GM19463 (cell line): ENCODE results near the gene MROH7.

Experiments
- ATAC-seq: cut with Tn5 transposase; IDR thresholded peaks from one replicate; pipeline ENCODE4 v1.9.1; 2021; ENCODE audit warnings: mild to moderate bottlenecking, moderate library complexity; ENCODE audit not compliant: unreplicated experiment

The MROH7 gene

DNA sequence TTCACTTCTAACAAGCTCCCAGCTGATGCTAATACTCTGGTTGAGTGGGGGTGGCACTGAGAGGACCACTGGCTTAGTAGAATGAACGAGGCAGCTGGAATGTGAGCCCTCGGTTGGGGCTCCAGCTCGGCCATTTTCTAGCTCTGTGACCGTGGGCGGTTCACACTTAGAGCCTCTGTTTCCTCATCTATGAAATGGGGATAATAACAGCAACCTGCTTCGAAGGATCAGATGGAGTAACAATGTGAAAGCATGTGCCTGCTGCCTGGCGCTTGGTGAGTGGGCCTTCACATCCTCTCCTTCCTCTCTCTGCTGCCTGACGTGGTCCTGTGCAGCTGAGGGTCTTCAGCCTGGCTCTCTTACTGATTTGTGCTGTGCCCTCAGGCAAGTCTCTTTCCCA lies 53.2 kb downstream of the MROH7 start:
- no peak for ATAC-seq

DNA sequence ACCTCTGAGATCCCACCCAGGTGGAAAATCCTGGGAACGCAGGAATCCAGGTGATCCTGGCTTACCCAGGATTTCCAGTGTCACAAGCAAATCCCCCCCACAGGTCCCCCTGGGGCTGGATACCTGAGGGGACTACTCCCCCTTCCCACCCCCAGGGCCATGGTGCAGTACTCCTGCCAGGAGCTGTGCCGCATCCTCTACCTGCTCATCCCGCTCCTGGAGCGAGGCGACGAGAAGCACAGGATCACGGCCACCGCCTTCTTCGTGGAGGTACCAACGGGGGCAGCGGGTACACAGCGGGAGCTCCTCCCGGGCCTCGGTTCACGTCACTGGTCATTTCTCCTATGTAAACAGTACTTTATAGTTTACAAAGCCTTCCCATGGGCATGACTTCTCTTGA lies 53.6 kb downstream of the MROH7 start:
- no peak for ATAC-seq

DNA sequence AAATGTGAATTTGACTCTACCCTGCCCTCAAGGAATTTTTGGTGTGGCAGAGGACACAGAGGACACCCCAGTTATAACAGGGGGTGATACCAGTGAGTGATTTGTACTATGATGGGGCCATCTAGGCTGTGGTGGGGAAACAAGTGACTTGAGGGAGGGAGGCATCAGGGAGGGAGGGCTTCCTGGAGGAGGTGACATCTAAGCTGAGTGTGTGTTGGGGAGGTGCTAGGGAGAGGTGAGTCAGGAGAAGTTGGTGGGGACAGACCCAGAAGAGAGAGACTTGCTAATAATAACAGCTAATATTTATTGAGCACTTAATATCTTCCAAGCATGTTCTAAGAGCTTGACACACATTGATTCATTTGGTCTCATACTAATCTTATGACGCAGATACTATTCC lies 54.2 kb downstream of the MROH7 start:
- ATAC-seq = no peak

DNA sequence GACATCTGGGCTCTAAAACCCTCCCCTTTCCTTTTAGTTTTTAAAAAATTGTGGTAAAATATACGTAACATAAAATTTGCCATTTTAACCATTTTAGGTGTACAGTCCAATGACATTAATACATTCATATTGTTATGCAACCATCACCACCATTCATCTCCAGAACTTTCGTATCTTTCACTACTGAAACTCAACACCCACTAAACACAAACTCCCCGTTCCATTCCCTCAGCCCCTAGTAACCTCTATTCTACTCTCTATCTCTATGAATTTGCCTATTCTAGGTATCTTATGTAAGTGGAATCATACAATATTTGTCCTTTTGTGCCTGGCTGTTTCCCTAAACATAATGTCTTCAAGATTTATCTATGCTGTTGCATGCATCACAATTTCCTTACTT lies 54.7 kb downstream of the MROH7 start:
- ATAC-seq = no peak

DNA sequence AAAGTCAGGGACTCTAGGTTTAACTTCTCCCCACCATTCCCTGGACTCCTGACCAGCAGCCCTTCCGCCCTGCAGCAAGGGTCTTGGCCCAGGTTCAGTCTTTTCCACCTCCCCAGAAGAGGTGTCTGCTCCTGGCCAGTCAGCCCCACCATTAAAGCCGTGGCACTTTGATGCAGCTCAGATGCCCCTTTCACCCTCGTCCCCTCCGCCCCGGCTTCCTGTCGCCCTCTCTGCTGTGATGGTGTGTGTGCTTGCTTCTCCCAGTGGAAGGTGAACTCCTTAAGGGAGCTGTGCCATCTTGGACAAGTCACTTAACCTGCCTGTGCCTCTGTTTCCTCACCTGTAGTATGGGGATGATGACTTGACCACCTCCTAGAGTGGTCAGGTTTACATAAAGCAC lies 56.3 kb downstream of the MROH7 start:
- no peak for ATAC-seq

DNA sequence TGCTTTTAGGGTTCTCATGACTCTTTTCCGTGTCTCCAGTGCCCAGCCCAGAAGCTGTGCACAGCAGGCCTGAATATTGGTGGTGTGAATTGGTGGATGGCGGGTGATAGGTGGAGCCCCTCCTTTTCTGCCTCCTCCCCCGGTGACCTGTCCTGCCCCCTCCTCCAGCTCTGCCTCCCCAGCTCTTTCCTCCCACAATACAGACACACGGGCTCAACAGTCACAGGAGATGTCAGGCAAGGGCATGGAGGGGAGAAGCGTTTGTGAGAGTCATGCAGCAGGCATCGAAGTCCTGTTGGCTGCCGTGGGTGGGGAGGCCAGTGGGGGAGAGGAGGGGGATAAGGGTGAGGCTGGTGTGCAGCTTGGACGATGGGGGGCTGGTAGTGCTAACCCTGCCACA lies 56.8 kb downstream of the MROH7 start:
- no peak for ATAC-seq

DNA sequence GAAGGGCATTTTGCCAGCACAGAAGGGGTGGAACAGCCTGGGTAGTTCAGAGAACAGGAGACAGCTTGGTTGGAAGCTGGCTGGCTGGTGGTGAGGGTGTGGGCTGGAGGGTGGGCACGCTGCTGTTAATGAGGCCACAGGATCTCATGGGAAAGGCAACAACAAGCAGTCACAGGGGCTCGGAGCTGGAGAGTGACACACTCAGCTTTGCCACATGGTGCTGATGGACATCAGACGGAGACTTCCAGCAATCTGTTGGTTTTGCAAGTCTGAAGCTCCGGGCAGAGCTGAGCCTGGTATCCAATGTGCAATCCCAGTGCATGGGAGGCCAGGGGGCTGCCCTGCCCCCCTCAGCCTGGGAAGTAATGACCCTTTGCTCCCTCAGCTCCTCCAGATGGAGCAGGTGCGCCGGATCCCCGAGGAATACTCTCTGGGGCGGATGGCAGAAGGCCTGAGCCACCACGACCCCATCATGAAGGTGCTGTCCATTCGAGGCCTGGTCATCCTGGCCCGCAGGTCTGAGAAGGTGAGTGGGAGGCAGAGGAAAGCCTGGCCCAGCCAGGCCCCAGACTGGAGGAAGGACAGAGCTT lies 58.4 kb downstream of the MROH7 start:
- ATAC-seq = no peak

DNA sequence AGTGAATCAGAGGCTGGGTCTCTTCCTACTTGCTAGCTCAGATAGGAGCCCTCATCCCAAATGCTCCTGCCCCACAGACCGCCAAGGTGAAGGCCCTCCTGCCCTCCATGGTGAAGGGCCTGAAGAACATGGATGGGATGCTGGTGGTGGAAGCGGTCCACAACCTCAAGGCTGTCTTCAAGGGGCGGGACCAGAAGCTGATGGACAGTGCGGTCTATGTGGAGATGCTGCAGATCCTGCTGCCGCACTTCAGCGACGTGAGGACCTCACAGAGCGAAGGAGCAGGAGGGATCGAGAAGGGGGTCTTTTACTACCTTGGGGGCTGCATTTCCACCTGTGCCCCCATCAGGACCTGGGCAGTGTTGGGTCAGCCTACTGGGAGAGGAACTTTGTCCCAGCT lies 59.5 kb downstream of the MROH7 start:
- ATAC-seq = no peak

DNA sequence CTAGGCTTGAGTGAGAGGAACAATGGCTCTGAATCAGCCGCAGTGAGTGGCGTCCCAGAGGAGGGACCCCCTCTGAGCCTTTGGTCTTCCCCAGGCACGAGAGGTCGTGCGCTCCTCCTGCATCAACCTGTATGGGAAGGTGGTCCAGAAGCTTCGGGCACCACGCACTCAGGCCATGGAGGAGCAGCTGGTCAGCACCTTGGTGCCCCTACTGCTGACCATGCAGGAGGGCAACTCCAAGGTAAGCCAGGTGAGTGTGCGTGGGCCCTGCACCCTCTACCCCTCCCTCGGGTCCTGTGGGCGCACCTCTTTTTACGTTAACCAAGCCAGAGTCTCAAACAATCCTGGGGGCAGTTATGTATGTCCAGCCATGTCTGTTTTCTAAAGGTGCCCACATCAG lies 60.4 kb downstream of the MROH7 start:
- no peak for ATAC-seq

DNA sequence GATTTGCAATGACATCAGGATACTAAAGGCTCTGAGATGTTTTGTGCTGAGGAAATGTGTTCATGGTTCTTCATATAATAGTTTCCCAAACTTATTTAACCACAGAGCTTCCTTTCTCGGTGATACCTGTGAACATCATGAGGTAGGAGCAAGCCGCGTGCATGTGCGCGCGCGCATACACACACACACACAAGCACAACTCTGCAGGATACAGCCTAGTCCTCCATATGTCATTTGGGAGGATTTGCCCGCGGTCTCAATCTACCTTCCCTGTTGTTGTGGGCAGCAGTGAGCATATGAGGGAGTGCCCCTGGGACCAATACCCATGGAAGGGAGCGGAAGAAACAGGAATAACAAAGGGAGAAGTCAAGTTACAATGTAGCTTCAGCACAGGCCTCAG lies 61.9 kb downstream of the MROH7 start:
- ATAC-seq = no peak

DNA sequence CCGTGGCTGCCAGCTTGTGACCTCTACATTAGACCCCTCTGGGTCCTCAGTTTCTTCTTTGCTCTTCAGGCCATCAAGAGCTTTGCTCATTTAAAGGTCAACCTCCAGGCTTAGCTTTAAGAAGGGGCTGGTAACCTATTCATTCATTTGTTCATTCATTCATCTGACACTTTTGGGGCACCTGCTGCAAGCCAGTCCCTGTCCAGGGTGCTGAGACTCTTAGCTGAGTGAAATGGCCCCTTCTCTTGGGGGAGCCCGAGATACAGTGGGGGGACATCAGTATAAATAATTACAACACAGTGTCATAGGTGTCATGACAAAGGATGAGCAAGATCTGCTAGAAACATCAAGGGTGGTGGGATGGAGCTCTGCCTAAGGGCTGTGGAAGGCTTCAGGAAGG lies 63.6 kb downstream of the MROH7 start:
- no peak for ATAC-seq

DNA sequence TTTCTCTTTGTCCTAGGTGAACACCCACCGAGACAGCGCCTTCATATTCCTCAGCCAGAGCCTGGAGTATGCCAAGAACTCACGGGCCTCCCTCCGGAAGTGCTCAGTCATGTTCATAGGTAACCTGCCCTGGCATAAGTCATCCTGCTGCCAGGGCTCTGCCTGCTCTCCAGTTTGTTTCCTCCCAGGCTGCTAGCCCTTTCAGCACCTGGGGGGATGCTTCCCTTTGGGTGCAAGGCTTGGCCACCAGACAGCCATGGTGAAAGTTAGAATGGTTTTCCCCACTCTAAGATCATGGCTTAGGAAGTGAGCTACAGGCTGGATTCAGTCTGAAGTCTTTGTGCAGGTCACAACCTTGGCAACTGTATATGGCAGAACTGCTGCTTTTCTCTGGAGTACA lies 64.8 kb downstream of the MROH7 start:
- no peak for ATAC-seq

DNA sequence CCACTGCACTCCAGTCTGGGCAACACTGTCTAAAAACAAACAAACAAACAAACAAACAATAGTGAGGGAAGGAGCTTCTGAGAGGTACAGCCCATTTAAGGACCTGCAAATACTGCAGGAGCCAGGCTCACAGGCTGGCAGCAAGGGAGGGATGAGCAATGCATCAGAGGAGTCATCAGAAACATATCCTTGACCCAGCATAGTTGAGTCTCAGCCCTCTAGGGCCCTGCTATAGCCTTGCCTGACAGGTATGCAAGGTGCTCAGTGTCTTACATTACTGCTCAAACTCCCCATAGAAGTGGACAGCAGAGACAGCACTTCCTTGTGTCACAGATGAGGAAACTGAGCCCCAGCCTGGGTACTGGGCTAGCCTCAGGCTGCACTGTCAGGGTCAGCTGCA lies 66.8 kb downstream of the MROH7 start:
- ATAC-seq = no peak

DNA sequence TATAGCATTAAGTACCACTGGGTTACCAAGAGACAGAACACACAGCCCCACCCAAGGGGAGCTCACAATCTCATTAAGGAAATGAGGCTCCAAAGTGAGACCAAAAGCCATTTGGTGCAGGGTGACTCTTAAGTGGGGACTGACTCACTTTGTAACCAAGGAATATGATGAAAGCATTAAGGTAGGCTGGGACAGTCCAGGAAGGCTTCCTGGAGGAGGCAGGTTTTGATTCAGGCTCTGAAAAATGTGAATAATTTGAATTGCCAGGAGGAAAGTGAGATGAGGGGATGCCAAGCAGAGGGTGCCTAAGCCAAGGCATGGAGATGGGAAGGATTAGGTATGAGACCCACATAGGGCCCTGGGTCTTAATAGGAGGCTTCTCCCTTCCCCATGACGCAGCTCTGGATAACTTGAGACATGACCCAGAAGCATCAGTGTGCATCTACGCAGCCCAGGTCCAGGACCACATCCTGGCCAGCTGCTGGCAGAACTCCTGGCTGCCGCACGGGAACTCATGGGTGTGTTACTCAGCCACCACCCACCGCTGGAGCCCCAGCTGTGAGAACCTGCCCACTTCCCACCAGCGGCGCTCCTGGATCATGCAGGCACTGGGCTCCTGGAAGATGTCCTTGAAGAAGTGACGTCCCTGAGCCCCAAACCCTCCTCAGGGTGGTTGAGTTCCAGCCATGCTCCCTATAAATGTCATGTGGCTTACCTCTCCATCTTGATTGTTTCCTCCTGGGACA lies 68.1 kb downstream of the MROH7 start:
- no peak for ATAC-seq

DNA sequence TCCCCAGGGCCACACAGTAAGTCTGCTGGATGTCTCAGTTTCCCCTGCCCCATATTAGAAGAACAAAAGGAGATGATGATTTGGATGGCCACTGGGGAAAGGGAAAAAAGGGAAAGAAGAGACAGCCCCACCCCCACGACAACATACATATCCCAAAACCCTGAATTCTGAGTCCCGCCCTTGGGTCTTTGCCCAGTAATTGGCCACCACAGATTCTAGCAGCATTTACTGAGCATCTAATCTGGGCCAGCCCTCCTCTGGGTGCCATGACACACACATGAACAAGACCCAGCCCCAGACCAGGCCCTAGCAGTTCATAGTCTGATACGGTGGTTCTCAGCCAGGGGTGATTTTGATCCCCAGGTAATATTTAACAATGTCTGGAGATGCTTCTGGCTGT lies 68.8 kb downstream of the MROH7 start:
- ATAC-seq = no peak

DNA sequence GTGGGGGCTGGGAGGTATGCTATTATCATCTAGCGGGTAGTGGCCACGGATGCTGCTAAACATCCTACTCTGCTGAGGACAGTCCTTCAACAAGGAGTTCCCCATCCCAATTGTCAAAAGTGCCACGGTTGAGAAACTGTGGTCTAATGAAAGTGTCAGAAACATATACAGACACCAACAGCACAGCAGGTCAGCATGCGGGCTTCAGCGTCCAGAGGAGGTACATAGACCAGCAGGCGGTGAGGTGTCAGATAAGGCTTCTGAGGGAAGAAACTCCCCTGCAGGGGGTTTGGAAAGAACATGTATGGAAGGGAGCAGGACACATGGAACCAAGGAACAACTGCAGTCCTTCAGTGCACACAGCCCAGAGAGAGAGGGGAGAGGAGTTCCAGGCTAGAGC lies 69.3 kb downstream of the MROH7 start:
- ATAC-seq = no peak

DNA sequence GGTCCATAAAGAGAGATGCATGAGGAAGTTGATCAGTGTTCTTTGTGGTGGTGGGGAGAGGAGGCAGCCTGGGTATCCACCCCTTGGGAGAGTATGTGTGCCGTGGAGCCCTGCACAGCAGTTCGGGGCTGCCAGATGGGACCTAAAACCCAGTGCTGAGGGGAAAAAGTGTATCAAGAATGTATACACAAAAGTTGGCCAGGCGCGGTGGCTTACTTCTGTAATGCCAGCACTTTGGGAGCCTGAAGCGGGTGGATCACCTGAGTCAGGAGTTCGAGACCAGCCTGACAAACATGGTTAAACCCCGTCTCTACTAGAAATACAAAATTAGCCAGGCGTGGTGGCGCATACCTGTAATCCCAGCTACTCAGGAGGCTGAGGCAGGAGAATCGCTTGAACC lies 70.0 kb downstream of the MROH7 start:
- ATAC-seq = no peak

DNA sequence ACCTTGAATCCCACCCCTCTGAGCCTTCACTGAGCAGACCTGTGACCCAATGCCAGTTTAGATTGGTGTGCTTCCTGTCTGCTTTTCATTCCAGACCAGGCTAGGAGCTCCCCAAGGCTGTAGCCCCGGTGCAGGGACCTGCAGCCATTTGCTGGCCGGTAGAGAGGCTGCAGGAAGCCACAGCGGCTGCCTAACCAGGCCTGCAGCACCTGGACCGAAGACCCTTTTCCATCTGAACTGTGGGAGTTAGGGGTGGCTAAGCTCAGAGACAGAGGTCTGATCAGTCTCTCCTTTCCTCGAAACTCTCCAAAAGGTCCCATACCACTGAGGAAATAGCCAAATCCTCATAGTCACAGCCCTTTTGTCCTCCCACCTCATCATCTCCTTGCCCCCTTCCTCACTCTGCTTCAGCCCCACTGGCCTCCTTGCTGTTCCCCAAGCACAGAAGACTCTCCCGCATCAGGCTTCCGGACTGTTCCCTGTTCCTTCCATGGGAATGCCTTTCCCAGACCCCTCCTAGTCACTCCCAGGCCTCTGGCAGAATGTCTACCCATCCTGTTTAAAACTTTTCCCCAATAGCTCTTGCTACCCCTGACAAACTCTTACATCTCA lies 73.4 kb downstream of the MROH7 start:
- ATAC-seq = no peak

DNA sequence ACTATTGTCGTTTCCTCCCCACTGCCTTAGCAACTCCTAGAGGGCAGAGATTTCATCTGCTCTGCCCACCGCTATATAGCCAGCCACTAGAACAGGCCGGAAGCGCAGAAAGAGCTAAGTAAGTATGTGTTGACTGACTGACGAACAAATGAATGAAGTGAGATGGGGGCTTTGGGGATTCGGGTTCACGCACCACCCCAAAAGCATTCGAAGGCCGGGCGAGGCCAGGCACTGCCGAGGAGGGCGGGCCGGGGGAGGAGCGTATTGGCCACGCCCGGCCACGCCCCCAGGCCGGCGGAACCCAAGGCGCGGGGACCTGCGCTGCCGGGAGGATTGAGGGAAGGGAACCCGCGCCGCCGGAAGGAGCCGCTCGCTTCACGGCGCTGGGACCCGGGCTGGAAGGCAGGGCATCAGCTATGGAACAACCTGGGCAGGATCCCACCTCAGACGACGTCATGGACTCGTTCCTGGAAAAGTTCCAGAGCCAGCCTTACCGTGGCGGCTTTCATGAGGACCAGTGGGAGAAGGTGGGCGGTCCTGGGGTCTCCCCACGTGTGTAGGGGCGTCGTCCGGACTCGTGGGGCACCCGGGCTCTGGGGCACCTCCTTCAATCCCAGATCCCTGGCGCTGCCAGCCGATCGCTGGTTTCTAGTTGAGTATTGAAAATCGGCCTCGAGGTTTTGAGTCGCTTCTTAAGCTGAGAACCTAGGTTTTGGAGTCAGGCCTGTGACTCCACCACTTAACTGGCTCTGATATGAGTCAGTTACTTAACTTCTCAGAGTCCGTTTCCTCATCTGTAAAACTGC lies 74.1 kb downstream of the MROH7 start, which contains the start of gene TTC4:
TTC4 (plus strand) TSS at position 369 of the 806 bp plus-strand sequence; CDS start at position 417, 48 bp downstream.
- peak; percentile 98 for ATAC-seq

DNA sequence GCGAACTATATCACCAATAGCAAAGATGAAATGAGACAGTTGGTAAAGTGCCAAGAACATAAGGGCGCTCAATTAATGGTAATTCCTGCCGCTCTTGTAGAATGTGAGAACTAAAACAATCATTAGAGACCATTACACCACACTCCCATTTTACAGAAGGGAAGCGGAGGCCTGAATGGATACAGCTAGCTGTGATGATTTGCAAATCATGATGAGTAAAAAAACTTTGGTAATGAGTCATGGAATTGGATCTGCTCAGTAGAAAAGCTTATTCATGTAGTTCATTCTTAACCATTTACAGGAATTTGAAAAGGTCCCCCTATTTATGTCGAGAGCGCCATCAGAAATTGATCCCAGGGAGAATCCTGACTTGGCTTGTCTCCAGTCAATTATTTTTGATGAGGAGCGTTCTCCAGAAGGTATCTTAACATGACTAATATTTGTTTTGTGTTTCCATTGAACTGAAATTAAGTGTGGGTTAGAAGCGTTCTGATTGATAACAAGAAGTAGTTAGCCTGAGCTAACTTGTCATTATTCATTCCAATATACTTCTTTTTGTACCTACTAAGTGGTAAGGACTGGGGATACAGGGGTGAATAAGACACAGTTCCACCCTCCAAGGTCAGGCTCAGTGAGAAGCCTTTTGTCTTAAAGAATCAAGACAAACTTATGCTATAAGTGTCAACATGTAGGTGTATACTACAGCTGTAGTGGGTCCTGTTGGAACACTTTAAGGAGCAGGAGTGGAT lies 74.9 kb downstream of the MROH7 start:
- no peak for ATAC-seq

DNA sequence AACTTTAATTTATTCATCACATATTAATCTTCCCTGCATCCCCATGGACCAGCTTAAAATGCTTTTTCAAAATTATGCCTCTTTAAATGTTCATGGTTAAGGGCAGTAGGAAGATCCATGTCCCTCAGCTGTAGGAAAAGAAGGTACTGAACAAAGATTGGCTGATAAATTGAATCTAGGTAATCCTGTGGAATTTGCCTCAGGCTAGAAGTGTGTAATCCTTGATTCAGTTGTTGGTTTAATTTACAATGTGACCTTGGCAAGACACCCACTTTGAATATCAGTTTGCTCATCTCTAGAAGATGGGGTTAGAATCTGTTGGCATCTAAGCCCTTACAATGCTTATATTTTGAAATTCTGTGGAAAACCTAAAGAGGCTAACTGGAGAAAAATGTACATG lies 80.1 kb downstream of the MROH7 start:
- ATAC-seq = no peak
